ENCODE data around the gene LY86. TPM values are rescaled to one million over a fixed set of nuclear protein-coding genes. Genes with fewer than 3 reads are reported as not detected.

Gene LY86
- polyA plus RNA-seq, 1 of the 3 experiments (the other 2 are of a cell fraction), result not detected

GRCh38 chr6:6557504-6557839, 31.0 kb upstream of the LY86 start:
- Histone ChIP-seq H3K9me2 (no peaks in the 10 kb centered on the region), H4K20me1 (ENCODE audit: insufficient read depth) (no peaks in the 10 kb centered on the region), H3K27me3 (ENCODE audit: insufficient read depth) (no peaks in the 10 kb centered on the region), H3K79me2 (ENCODE audit: insufficient read depth) (no peaks in the 10 kb centered on the region), H3K4me3 (ENCODE audit: low read depth in 2 of 2, low read length in 1 of 2) (no peak overlapping the region), H2AFZ (ENCODE audit: low read depth) (no peak overlapping the region), H3K4me2 (no peak overlapping the region), H3F3A (replicated peaks; ENCODE audit: insufficient read depth) (no peaks in the 10 kb centered on the region), H3K27ac (ENCODE audit: low read depth in 2 of 2, low read length in 1 of 2) (no peak overlapping the region), H3K9me3 (no peaks in the 10 kb centered on the region), H3K36me3 (replicated peaks in 1 of 2; ENCODE audit: control insufficient read depth in 1 of 2, insufficient read depth in 2 of 2, low read length in 1 of 2) (no peaks in the 10 kb centered on the region), H3K9ac (no peak overlapping the region), H3K4me1 (ENCODE audit: control insufficient read depth in 1 of 2, insufficient read depth in 2 of 2, low read depth in 1 of 2, low read length in 1 of 2) (no peaks in the 10 kb centered on the region; a peak in 1 of 4 replicates)
- no peak for DNase-seq
- no peak for TF ChIP-seq CTCF (IDR thresholded peaks at IDR 0.05)
- no peak for TF ChIP-seq NRF1 (IDR thresholded peaks at IDR 0.05; ENCODE audit: low read depth, low read length)
- TF ChIP-seq TCF12 (IDR thresholded peaks at IDR 0.05), result no peak
- TF ChIP-seq FOSL2 (IDR thresholded peaks at IDR 0.05; ENCODE audit: borderline replicate concordance, low read depth), result no peak
- no peak for TF ChIP-seq EP300 (IDR thresholded peaks at IDR 0.05; ENCODE audit: borderline replicate concordance in 1 of 2, low read depth in 1 of 2, low read length in 1 of 2)
- TF ChIP-seq IRF3 (IDR thresholded peaks at IDR 0.05; ENCODE audit: low read depth, low read length), result no peak
- no peak for TF ChIP-seq GABPA (IDR thresholded peaks at IDR 0.05; ENCODE audit: low read depth)
- no peak for TF ChIP-seq RAD21 (IDR thresholded peaks at IDR 0.05; ENCODE audit: low read length)
- TF ChIP-seq MAX (IDR thresholded peaks at IDR 0.05; ENCODE audit: low read depth), result no peak
- TF ChIP-seq NFIC (IDR thresholded peaks at IDR 0.05; ENCODE audit: borderline replicate concordance), result no peak
- TF ChIP-seq ELF1 (IDR thresholded peaks at IDR 0.05), result no peak
- POLR2A ChIA-PET, result no interaction called here
- 2% methylated on average over 4 of the region's 4 CpGs for WGBS (ENCODE audit: low lambda C conversion rate)
- CTCF ChIA-PET, result interaction anchor here (0.9 to 2.8 kb wide), 4 partner anchors 10 to 119 kb away, joined by 3 to 16 read pairs (median 4); no protein-coding TSS in a partner anchor

- POLR2A ChIA-PET, result no interaction called here
- Histone ChIP-seq H3F3A (replicated peaks; ENCODE audit: insufficient read depth) (no peaks in the 10 kb centered on the region), H3K4me2 (no peak overlapping the region), H2AFZ (ENCODE audit: low read depth) (no peak overlapping the region), H3K9me3 (no peaks in the 10 kb centered on the region), H3K4me3 (ENCODE audit: low read depth in 2 of 2, low read length in 1 of 2) (no peak overlapping the region), H3K9me2 (no peaks in the 10 kb centered on the region), H3K27ac (ENCODE audit: low read depth in 2 of 2, low read length in 1 of 2) (no peak overlapping the region), H3K4me1 (ENCODE audit: control insufficient read depth in 1 of 2, insufficient read depth in 2 of 2, low read depth in 1 of 2, low read length in 1 of 2) (no peaks in the 10 kb centered on the region; a peak in 1 of 4 replicates), H3K36me3 (replicated peaks in 1 of 2; ENCODE audit: control insufficient read depth in 1 of 2, insufficient read depth in 2 of 2, low read length in 1 of 2) (no peaks in the 10 kb centered on the region), H3K79me2 (ENCODE audit: insufficient read depth) (no peaks in the 10 kb centered on the region), H3K9ac (no peak overlapping the region), H3K27me3 (ENCODE audit: insufficient read depth) (no peaks in the 10 kb centered on the region), H4K20me1 (ENCODE audit: insufficient read depth) (no peaks in the 10 kb centered on the region)
- no peak for DNase-seq
- CTCF ChIA-PET, result interaction anchor here (1.3 to 2.6 kb wide), 2 partner anchors 9 to 11 kb away, joined by 3 to 11 read pairs; no protein-coding TSS in a partner anchor
- 4% methylated on average over 7 of the region's 7 CpGs for WGBS (ENCODE audit: low lambda C conversion rate)
- no peak for TF ChIP-seq FOXJ3 (CRISPR knock-in tag; IDR thresholded peaks at IDR 0.05)
- TF ChIP-seq RFX5 (IDR thresholded peaks at IDR 0.05; ENCODE audit: low read length), result no peak
- TF ChIP-seq USF2 (IDR thresholded peaks at IDR 0.05; ENCODE audit: borderline replicate concordance, low read depth, low read length), result no peak
- no peak for TF ChIP-seq MXI1 (IDR thresholded peaks at IDR 0.05; ENCODE audit: low read depth, low read length)
- no peak for TF ChIP-seq ZBTB33 (IDR thresholded peaks at IDR 0.05; ENCODE audit: borderline replicate concordance, low read depth)
- TF ChIP-seq TAF1 (IDR thresholded peaks at IDR 0.05; ENCODE audit: borderline replicate concordance, low read depth, low read length), result no peak
- TF ChIP-seq EZH2phosphoT487 (IDR thresholded peaks at IDR 0.05; ENCODE audit: borderline replicate concordance, low read depth), result no peak
- TF ChIP-seq PBX3 (IDR thresholded peaks at IDR 0.05), result no peak
- no peak for TF ChIP-seq GABPA (IDR thresholded peaks at IDR 0.05; ENCODE audit: low read depth)
- TF ChIP-seq ELF1 (IDR thresholded peaks at IDR 0.05), result no peak
- TF ChIP-seq RXRA (IDR thresholded peaks at IDR 0.05; ENCODE audit: borderline replicate concordance, low read depth), result no peak
- TF ChIP-seq TEAD4 (IDR thresholded peaks at IDR 0.05; ENCODE audit: borderline replicate concordance, insufficient read depth), result no peak
- no peak for TF ChIP-seq SIN3A (IDR thresholded peaks at IDR 0.05; ENCODE audit: borderline replicate concordance, low read depth, low read length)
- TF ChIP-seq MEF2A (IDR thresholded peaks at IDR 0.05; ENCODE audit: borderline replicate concordance, low read depth), result no peak
Measured at GRCh38 chr6:6557886-6558285, 30.6 kb upstream of the LY86 start.
